Fibroblast of pulmonary artery (primary cell): ENCODE data around the gene NSD1.

Experiments used
- DNase-seq: peaks from one replicate; pipeline ENCODE4 v3.0.0-alpha.2; 2010; ENCODE audit warnings: low read depth
- H3K4me3 ChIP-seq: replicated peaks from 2 replicates; pipeline ENCODE4 v1.5.1; 2011; ENCODE audit warnings: low read depth, mild to moderate bottlenecking, control low read depth, low read length, moderate library complexity
- TF ChIP-seq, protein P1 (sequence below): IDR thresholded peaks from 2 replicates; pipeline ENCODE4 v1.5.1; 2011; ENCODE audit warnings: mild to moderate bottlenecking, control low read depth, low read length, inconsistent platforms; ENCODE audit errors: missing control alignments

Gene NSD1

GRCh38 chr5:177343777-177344176 lies 210.2 kb downstream of the NSD1 start:
- TF ChIP-seq, protein P1, sequence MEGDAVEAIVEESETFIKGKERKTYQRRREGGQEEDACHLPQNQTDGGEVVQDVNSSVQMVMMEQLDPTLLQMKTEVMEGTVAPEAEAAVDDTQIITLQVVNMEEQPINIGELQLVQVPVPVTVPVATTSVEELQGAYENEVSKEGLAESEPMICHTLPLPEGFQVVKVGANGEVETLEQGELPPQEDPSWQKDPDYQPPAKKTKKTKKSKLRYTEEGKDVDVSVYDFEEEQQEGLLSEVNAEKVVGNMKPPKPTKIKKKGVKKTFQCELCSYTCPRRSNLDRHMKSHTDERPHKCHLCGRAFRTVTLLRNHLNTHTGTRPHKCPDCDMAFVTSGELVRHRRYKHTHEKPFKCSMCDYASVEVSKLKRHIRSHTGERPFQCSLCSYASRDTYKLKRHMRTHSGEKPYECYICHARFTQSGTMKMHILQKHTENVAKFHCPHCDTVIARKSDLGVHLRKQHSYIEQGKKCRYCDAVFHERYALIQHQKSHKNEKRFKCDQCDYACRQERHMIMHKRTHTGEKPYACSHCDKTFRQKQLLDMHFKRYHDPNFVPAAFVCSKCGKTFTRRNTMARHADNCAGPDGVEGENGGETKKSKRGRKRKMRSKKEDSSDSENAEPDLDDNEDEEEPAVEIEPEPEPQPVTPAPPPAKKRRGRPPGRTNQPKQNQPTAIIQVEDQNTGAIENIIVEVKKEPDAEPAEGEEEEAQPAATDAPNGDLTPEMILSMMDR, result no peak
- no peak for DNase-seq
- no peak overlapping the region for H3K4me3 ChIP-seq

DNA sequence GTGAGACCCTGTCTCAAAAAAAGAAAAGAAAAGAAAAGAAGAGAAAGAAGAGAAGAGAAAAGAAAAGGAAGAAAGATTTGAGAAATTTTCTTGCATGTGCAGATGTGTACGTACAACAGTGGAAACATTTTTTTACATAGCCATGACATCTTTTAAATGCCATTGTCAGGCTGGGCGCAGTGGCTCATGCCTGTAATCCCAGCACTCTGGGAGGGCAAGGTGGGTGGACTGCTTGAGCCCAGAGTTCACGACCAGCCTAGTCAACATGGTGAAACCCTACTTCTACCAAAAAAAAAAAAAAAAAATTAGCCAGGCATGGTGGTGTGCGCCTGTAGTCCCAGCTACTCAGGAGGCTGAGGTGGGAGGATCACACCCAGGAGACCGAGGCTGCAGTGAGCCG lies 211.3 kb downstream of the NSD1 start:
- H3K4me3 ChIP-seq, result no peak overlapping the region
- DNase-seq, result no peak
- TF ChIP-seq, protein P1, result no peak

GRCh38 chr5:177346820-177347219 lies 213.2 kb downstream of the NSD1 start:
- no peak overlapping the region for H3K4me3 ChIP-seq
- TF ChIP-seq, protein P1, result no peak
- DNase-seq, result no peak

- DNase-seq, result no peak
- TF ChIP-seq, protein P1, result no peak
- no peak overlapping the region for H3K4me3 ChIP-seq
Measured at GRCh38 chr5:177347699-177348098, 214.1 kb downstream of the NSD1 start.

GRCh38 chr5:177349362-177349647 lies 215.7 kb downstream of the NSD1 start:
- no peak for DNase-seq
- no peak overlapping the region for H3K4me3 ChIP-seq
- TF ChIP-seq, protein P1, result no peak

DNA sequence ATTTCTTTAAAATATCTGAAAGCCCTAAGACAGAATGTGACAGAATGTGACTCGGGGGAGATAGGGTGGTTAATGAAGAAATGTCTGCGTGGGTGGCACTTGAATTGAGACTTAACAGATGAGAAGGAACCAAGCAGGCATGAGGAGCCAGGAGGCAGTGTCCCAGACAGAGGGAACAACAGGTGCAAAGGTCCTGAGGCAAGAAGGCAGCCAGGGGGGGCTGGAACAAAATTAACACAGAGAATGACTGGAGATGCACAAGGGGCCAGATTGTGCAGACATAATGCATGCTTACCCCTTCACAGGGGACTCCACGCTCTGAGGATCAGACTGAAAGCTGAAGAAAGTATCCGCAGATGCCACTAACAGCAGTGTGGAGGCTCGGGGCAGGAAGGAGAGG lies 216.2 kb downstream of the NSD1 start:
- peak overlapping the region; percentile 11 for H3K4me3 ChIP-seq
- TF ChIP-seq, protein P1, result no peak
- no peak for DNase-seq
